ENCODE data around the gene TNFAIP2.

DNA sequence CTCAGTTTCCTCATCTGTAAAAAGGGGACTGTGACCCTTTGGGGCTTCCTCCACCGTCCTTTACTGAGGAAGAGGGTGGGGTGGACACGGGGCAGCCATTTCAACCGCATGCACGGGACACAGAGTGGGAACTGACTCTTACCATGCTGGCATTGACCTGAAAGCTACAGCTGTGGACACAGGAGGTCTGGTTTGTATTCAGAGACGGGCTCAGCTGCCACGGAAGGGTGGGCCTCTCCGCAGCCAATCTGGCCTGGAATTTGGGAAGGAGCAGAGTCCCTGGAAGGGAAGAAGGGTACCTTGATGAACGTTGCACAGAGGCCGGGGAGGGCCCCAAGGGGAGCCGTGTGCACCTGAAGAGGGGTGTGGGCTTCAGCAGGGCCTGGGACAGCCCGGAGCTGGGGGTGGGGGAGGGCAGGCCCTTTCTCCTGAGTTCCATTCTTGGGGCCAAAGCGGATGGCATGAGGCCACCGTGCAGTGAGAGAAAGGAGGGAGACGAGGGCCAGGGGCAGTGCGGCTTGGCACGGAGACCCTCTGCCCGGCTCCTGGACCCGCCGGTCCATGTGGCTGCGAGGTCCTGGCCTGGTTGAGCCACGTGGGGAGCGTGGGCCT is 14.5 kb downstream of the TNFAIP2 start:
- TF ChIP-seq, protein P1, sequence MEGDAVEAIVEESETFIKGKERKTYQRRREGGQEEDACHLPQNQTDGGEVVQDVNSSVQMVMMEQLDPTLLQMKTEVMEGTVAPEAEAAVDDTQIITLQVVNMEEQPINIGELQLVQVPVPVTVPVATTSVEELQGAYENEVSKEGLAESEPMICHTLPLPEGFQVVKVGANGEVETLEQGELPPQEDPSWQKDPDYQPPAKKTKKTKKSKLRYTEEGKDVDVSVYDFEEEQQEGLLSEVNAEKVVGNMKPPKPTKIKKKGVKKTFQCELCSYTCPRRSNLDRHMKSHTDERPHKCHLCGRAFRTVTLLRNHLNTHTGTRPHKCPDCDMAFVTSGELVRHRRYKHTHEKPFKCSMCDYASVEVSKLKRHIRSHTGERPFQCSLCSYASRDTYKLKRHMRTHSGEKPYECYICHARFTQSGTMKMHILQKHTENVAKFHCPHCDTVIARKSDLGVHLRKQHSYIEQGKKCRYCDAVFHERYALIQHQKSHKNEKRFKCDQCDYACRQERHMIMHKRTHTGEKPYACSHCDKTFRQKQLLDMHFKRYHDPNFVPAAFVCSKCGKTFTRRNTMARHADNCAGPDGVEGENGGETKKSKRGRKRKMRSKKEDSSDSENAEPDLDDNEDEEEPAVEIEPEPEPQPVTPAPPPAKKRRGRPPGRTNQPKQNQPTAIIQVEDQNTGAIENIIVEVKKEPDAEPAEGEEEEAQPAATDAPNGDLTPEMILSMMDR (IDR thresholded peaks at IDR 0.05; ENCODE audit: extremely low read depth in 1 of 2, insufficient read depth in 1 of 2, low read depth in 1 of 2, low read length in 2 of 2), result no peak
- TF ChIP-seq EZH2 (IDR thresholded peaks at IDR 0.05; ENCODE audit: borderline replicate concordance, low read depth, low read length, severe bottlenecking), result no peak
